Measurements from ENCODE around the gene LHFPL2. TPM values are rescaled to one million over a fixed set of nuclear protein-coding genes. Genes with fewer than 3 reads are reported as not detected.

Gene LHFPL2
- total and polyA plus RNA-seq, 9 of the 15 experiments (the other 6 are each of a cell fraction or from before 2014, with no cell fraction given), result 1.0 to 6.6 (median 4.6) TPM

DNA sequence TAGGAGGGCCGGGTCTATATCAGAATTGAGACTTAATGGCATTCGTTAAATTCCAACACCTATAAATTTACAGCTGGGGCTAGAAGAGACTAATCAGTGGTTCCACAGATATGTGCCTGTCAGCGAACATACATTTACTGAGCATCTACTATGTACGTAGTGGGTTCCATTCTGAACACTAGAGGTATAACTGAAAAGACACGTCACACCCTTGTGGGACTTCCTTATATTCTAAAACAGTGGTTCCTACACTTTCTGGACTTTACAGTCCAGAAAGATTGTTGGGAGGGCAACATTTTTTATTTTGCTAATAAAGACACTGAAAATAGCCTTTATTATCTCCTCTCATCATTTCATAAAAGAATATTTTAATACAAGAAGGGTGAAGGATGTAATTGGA lies 147.7 kb downstream of the LHFPL2 start:
- Histone ChIP-seq H3K4me1 (replicated peaks in 1 of 2; ENCODE audit: control insufficient read depth in 2 of 2, insufficient read depth in 2 of 2, low read length in 2 of 2) (peaks cover 8 to 22% of the 10 kb centered on the region in 2 experiments; a peak in 4 of 5 replicates), H3K4me3 (no peak overlapping the region), H3K27ac (ENCODE audit: extremely low read depth, low read depth, low read length) (no peak overlapping the region), H3K9ac (ENCODE audit: insufficient read depth in 1 of 2, low read depth in 2 of 2, low read length in 2 of 2) (no peak overlapping the region), H3K9me3 (replicated peaks; ENCODE audit: control insufficient read depth, insufficient read depth, low read depth, low read length) (no peaks in the 10 kb centered on the region), H4K20me1 (replicated peaks; ENCODE audit: control insufficient read depth, insufficient read depth, low read length) (no peaks in the 10 kb centered on the region), H3K36me3 (ENCODE audit: control insufficient read depth, insufficient read depth, low read length) (no peaks in the 10 kb centered on the region), H3K9me1 (ENCODE audit: control insufficient read depth, insufficient read depth, low read length) (no peaks in the 10 kb centered on the region), H2AFZ (ENCODE audit: low read depth, low read length) (no peak overlapping the region), H3K27me3 (ENCODE audit: control insufficient read depth in 2 of 2, insufficient read depth in 2 of 2, low read length in 2 of 2) (no peaks in the 10 kb centered on the region), H3K4me2 (ENCODE audit: insufficient read depth, low read length) (no peak overlapping the region), H3K79me2 (ENCODE audit: control insufficient read depth, insufficient read depth, low read length) (peaks cover 5% of the 10 kb centered on the region; the same call in 2 of the 3 replicates)
- intact Hi-C loops (cut with micrococcal nuclease) (no loop called here), in situ Hi-C loops (cut with MboI) (loop anchor here (25.0 kb wide), 1 partner anchor 1911 kb away; the partner anchor contains the start of gene ZFYVE16)
- BruUV-seq (replicated peaks), result no TSS peak
- POLR2A ChIA-PET, result no interaction called here
- TF ChIP-seq SNRNP70 (optimal IDR thresholded peaks at IDR 0.05; ENCODE audit: low read depth, low read length), result no peak
- no peak for TF ChIP-seq ZNF282 (CRISPR knock-in tag; IDR thresholded peaks at IDR 0.05)
- TF ChIP-seq, protein P1, sequence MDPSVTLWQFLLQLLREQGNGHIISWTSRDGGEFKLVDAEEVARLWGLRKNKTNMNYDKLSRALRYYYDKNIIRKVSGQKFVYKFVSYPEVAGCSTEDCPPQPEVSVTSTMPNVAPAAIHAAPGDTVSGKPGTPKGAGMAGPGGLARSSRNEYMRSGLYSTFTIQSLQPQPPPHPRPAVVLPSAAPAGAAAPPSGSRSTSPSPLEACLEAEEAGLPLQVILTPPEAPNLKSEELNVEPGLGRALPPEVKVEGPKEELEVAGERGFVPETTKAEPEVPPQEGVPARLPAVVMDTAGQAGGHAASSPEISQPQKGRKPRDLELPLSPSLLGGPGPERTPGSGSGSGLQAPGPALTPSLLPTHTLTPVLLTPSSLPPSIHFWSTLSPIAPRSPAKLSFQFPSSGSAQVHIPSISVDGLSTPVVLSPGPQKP (CRISPR knock-in tag; IDR thresholded peaks at IDR 0.05), result no peak
- TF ChIP-seq ZNF165 (CRISPR knock-in tag; IDR thresholded peaks at IDR 0.05; ENCODE audit: borderline replicate concordance), result no peak
- no peak for TF ChIP-seq ZFP36 (IDR thresholded peaks at IDR 0.05; ENCODE audit: low read depth, low read length, partially characterized antibody)
- no peak for TF ChIP-seq YBX1 (IDR thresholded peaks at IDR 0.05)
- no peak for TF ChIP-seq EP300 (IDR thresholded peaks at IDR 0.05; ENCODE audit: low read length)
- TF ChIP-seq, protein P2, sequence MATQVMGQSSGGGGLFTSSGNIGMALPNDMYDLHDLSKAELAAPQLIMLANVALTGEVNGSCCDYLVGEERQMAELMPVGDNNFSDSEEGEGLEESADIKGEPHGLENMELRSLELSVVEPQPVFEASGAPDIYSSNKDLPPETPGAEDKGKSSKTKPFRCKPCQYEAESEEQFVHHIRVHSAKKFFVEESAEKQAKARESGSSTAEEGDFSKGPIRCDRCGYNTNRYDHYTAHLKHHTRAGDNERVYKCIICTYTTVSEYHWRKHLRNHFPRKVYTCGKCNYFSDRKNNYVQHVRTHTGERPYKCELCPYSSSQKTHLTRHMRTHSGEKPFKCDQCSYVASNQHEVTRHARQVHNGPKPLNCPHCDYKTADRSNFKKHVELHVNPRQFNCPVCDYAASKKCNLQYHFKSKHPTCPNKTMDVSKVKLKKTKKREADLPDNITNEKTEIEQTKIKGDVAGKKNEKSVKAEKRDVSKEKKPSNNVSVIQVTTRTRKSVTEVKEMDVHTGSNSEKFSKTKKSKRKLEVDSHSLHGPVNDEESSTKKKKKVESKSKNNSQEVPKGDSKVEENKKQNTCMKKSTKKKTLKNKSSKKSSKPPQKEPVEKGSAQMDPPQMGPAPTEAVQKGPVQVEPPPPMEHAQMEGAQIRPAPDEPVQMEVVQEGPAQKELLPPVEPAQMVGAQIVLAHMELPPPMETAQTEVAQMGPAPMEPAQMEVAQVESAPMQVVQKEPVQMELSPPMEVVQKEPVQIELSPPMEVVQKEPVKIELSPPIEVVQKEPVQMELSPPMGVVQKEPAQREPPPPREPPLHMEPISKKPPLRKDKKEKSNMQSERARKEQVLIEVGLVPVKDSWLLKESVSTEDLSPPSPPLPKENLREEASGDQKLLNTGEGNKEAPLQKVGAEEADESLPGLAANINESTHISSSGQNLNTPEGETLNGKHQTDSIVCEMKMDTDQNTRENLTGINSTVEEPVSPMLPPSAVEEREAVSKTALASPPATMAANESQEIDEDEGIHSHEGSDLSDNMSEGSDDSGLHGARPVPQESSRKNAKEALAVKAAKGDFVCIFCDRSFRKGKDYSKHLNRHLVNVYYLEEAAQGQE (IDR thresholded peaks at IDR 0.05; ENCODE audit: borderline replicate concordance), result no peak
- TF ChIP-seq, protein P2 (CRISPR knock-in tag; IDR thresholded peaks at IDR 0.05; ENCODE audit: low read depth), result no peak
- TF ChIP-seq CBX3 (IDR thresholded peaks at IDR 0.05; ENCODE audit: borderline replicate concordance in 1 of 2, low read length in 2 of 2), result no peak
- TF ChIP-seq E2F3 (CRISPR knock-in tag; IDR thresholded peaks at IDR 0.05), result no peak
- no peak for TF ChIP-seq SIN3A (IDR thresholded peaks at IDR 0.05; ENCODE audit: borderline replicate concordance in 2 of 2, control insufficient read depth in 1 of 2, low read depth in 2 of 2, low read length in 2 of 2)
- ATAC-seq (no peak), FAIRE-seq (no peak), DNase-seq (ENCODE audit: extremely low read depth in 1 of 4, low spot score in 3 of 4) (no peak)
- WGBS (ENCODE audit: insufficient coverage, low coverage, missing lambda C conversion rate), result 76% methylated on average over 5 of the region's 5 CpGs
- CTCF ChIA-PET (ENCODE audit: low intra/inter-chr PET ratio), result no interaction called here

All from K562 (cell line).